Neutrophil (primary cell): ENCODE measurements around the gene PCSK1.

Source experiments
- H3K27ac ChIP-seq: fragments of 200-600 bp; sonication (generic); 2 replicates; pipeline ENCODE4 v1.5.1; 2016; ENCODE audit warnings: mild to moderate bottlenecking, moderate library complexity
- H3K27me3 ChIP-seq: fragments of 200-600 bp; sonication (generic); 2 replicates; pipeline ENCODE4 v1.6.0; 2016; ENCODE audit warnings: mild to moderate bottlenecking
- H3K36me3 ChIP-seq: fragments of 200-600 bp; sonication (generic); 2 replicates; pipeline ENCODE4 v1.5.1; 2017
- H3K4me1 ChIP-seq, 2 experiments: fragments of 200-600 bp in 1 of 2; sonication (generic) in 1 of 2; 1 replicate in 1 of 2; 2 replicates in 1 of 2; pipeline versions ENCODE4 v1.5.1 to v1.6.1; 2013 to 2016; ENCODE audit warnings: low read depth in 1 of 2, low read length in 1 of 2, mild to moderate bottlenecking in 1 of 2, moderate library complexity in 1 of 2; ENCODE audit not compliant: control insufficient read depth in 1 of 2, insufficient read depth in 1 of 2
- H3K4me3 ChIP-seq, 2 experiments: fragments of 200-600 bp in 1 of 2; sonication (generic) in 1 of 2; 1 replicate in 1 of 2; 2 replicates in 1 of 2; pipeline ENCODE4 v1.5.1; 2013 to 2016; ENCODE audit warnings: low read depth in 1 of 2, low read length in 1 of 2, mild to moderate bottlenecking in 1 of 2, moderate library complexity in 1 of 2
- H3K9me3 ChIP-seq: fragments of 200-600 bp; sonication (generic); 2 replicates; pipeline ENCODE4 v1.5.1; 2016
- TF ChIP-seq, protein P1 (sequence below): fragments of 200-600 bp; sonication (generic); IDR thresholded peaks from 2 replicates; pipeline ENCODE4 v1.5.1; 2016; ENCODE audit warnings: antibody characterized with exemption

Gene PCSK1

DNA sequence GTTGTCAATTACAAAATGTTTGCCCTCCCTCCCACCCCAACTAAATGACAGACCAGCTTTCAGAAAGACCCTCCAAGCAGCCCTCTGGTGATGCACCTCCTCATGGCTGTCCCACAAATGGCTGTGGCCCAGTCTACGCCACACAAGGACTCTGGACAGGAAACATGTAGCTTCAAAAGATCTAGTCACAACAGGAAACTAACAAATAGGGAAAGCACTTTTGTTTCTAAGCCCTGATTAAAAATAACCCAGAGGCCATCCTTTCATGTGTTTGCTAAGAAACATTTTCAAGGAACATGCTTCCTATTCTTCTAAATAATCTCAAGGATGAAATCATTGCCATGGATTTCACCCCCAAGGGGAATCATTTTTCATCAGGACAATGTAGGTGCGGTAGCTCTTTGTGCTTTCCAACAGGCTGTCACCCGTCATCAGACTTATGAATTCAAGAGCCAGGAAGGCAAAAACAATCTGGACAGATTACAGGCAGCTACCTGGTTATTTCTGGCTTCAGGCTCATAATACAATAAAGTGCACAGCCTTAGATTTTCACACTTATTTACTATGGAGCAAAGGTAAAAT lies 20.1 kb downstream of the PCSK1 start:
- no peaks in the 10 kb centered on the region for H3K36me3 ChIP-seq
- TF ChIP-seq, protein P1, sequence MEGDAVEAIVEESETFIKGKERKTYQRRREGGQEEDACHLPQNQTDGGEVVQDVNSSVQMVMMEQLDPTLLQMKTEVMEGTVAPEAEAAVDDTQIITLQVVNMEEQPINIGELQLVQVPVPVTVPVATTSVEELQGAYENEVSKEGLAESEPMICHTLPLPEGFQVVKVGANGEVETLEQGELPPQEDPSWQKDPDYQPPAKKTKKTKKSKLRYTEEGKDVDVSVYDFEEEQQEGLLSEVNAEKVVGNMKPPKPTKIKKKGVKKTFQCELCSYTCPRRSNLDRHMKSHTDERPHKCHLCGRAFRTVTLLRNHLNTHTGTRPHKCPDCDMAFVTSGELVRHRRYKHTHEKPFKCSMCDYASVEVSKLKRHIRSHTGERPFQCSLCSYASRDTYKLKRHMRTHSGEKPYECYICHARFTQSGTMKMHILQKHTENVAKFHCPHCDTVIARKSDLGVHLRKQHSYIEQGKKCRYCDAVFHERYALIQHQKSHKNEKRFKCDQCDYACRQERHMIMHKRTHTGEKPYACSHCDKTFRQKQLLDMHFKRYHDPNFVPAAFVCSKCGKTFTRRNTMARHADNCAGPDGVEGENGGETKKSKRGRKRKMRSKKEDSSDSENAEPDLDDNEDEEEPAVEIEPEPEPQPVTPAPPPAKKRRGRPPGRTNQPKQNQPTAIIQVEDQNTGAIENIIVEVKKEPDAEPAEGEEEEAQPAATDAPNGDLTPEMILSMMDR: no peak
- H3K27ac ChIP-seq: no peak overlapping the region
- no peaks in the 10 kb centered on the region for H3K4me1 ChIP-seq
- no peak overlapping the region for H3K4me3 ChIP-seq
- peaks cover 40% of the 10 kb centered on the region for H3K27me3 ChIP-seq
- H3K9me3 ChIP-seq: no peaks in the 10 kb centered on the region

GRCh38 chr5:96410013-96410412 lies 23.0 kb downstream of the PCSK1 start:
- TF ChIP-seq, protein P1: no peak
- no peak overlapping the region for H3K27ac ChIP-seq
- peaks cover 27% of the 10 kb centered on the region for H3K27me3 ChIP-seq
- no peaks in the 10 kb centered on the region for H3K4me1 ChIP-seq
- no peaks in the 10 kb centered on the region for H3K36me3 ChIP-seq
- H3K9me3 ChIP-seq: no peaks in the 10 kb centered on the region
- no peak overlapping the region for H3K4me3 ChIP-seq

DNA sequence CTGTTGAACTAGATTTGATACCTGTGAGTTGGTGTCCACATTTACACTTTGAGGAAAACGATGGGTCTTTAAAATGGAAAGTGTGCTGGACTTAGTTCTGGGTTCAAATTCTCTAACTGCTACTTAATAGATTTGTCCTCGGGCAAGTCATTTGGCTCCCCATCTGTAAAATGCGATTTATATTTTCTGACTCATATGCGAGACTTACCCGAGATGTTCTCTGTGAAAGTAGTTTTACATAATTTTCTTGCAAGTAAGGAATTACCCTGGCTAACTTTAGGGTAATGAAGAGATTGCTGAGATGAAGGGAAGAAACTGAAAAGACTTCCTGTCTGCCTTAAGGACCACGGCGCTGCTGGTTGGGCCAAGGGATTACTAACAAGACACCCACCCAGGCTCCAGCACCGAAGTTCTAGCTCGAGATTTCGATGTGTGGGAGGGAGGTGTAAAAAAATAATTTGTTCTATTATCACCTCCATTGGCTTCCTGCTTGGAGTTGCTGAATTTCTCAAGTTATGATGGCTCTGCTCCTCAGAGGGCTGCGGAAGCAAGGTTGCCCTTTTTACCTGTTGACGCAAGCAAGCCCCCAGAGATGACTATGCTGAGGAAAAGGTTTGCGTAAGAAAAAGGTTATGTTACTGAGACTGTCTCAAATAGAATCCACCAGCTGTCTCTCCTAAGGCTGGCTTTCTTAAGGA lies 24.1 kb downstream of the PCSK1 start:
- no peaks in the 10 kb centered on the region for H3K4me1 ChIP-seq
- H3K4me3 ChIP-seq: no peak overlapping the region
- H3K9me3 ChIP-seq: no peaks in the 10 kb centered on the region
- H3K36me3 ChIP-seq: no peaks in the 10 kb centered on the region
- H3K27ac ChIP-seq: no peak overlapping the region
- TF ChIP-seq, protein P1: no peak
- H3K27me3 ChIP-seq: peaks cover 29% of the 10 kb centered on the region

GRCh38 chr5:96408210-96408777 lies 24.8 kb downstream of the PCSK1 start:
- TF ChIP-seq, protein P1: no peak
- H3K9me3 ChIP-seq: no peaks in the 10 kb centered on the region
- no peak overlapping the region for H3K4me3 ChIP-seq
- peaks cover 31% of the 10 kb centered on the region for H3K27me3 ChIP-seq
- H3K4me1 ChIP-seq: no peaks in the 10 kb centered on the region
- no peaks in the 10 kb centered on the region for H3K36me3 ChIP-seq
- no peak overlapping the region for H3K27ac ChIP-seq

GRCh38 chr5:96407436-96407835 lies 25.6 kb downstream of the PCSK1 start:
- no peak overlapping the region for H3K4me3 ChIP-seq
- no peaks in the 10 kb centered on the region for H3K4me1 ChIP-seq
- no peaks in the 10 kb centered on the region for H3K36me3 ChIP-seq
- no peak overlapping the region for H3K27ac ChIP-seq
- TF ChIP-seq, protein P1: no peak
- H3K27me3 ChIP-seq: peaks cover 27% of the 10 kb centered on the region
- no peaks in the 10 kb centered on the region for H3K9me3 ChIP-seq
